Esophagus mucosa (tissue), 1 donor: ENCODE data around the gene CDH11. TPM values are rescaled to one million over a fixed set of nuclear protein-coding genes. Genes with fewer than 3 reads are reported as not detected.

Experiments used
- ATAC-seq: fragments of 200-7000 bp; cut with Tn5 transposase; one replicate; pipeline ENCODE4 v1.9.1; 2020
- total RNA-seq: library from RNA; stranded (reverse); gene quantifications from one replicate; pipeline ENCODE4 v1.2.4, GENCODE V29; 2023
- donor health status: DM: yes; HTN: yes; CAD: no.

CDH11 gene
- total RNA-seq, 1 donor from 2014 or later = 3.8 TPM

DNA sequence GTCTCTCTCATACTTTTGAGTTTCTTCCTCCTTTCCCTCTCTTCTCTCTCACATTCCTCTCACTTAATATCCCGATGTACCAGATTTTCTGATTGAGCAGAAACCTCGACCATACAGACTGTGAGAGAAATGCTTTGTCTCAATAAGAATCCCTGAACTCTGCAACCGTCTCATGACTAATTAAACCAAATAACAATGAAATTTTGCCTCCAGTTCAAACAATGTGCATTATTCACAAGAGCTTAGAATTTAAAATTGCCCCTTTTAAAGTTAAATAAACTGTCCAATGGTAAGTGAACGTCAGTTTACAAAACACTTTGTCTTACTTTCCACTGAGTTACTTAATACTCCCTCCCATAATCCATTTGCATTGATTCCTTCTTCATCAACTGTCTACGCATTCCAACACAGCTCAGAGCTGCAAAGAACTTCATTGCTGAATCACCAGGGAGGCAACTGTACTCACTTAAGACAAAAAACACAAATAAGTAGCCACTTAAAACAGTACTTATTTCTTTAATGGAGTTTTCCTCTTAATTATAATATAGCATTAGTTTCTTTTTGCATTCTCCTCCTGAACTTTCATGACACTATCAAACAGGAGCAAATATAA lies 4.9 kb downstream of the CDH11 start:
- no peak for ATAC-seq

DNA sequence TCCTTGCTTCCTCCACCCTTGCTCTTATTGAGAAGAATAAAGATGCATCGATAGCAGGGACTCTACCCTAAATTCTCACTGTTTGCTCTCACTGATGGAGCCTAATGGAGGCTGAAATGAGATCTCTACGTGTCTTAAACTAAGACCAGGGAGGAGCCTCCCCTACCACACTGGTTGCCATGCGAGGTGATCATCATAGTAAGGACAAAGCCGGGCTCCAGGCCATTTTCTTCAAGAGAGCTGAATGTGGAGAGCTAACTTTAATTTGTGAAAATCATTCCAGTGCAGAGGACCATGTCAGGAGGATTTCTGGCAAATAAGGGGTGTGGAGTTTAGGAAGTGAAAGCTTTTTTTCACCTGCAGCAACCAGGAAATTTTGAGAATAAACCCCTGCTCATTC lies 5.6 kb downstream of the CDH11 start:
- ATAC-seq = no peak

DNA sequence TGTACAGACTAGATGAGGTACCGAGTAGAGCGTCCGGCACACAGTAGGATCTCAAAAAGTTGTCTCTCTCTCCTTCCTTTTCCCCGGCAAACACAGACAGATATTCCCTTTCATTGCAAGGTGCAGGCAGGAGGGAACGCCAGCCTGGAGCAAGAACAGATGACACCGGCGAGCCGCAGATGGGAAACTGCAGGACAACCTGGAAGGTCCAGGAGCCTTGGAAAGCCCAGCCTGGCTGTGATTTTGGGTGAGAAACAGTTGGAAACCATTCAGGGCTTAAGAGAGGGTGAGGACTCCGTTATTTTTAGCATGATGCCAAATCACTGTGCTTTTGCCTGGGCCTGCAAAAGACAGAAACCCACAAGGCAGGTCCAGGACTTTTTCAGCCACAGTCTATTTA lies 7.3 kb downstream of the CDH11 start:
- ATAC-seq = no peak

DNA sequence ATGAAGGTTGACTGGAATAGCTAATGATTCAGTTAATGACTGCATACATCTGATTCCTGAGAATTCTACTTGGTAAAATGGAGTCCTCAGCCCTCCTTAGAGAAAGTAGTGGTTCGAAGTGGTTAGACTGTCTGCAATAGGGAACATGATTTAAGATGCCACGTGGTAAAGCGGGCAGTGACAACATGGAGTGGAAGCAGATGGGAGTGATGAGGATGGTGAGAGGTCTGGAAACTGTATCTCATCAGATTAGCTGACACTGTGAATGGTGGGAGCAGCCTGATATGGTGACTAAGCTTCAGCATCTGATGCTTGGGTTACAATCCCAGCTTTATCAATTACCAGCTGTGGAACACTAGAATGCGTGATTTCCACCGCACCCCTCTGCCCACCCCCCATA lies 8.4 kb downstream of the CDH11 start:
- ATAC-seq = no peak

- no peak for ATAC-seq
Measured at GRCh38 chr16:65111306-65111705, 10.6 kb downstream of the CDH11 start.

GRCh38 chr16:65106757-65107156 lies 15.1 kb downstream of the CDH11 start:
- ATAC-seq = no peak

DNA sequence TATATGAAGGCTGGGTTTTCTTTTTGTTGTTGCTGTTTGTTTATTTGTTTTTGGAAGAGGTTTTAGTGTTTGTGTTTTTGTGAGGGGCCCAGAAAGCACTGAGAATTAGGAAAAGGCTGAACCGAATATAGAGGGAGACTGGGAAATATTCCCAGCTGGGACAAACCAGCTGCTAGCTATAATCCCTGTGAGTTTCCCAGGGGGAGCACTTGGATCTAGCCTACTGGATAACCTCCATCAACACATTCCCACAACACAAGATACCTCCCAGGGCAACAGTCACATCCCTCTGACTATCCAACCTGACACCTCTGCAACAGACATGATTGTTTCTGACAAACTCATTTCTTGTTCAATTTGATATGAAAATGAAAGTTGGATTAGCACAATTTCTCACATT lies 16.7 kb downstream of the CDH11 start:
- no peak for ATAC-seq

- ATAC-seq = no peak
Measured at GRCh38 chr16:65104471-65104870, 17.4 kb downstream of the CDH11 start.

DNA sequence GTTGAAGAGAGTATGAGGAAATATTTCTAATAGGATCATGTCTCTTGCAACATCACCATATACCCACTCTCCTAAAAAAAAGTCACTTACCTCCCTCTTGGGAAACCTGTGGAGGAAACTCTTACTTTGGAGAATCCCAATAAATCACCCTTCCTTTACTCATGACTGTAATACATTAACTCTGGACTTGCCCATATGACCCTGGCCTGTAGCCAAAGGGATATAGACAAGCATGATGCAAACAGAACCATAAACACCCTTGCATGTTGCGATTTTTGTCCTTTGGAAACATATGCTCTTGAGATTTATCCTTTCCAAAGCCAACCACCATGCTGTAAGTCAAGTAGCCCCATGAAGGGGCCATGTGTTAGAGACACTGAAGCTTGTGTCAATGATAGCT lies 19.5 kb downstream of the CDH11 start:
- no peak for ATAC-seq

- ATAC-seq = no peak
Measured at GRCh38 chr16:65101009-65101408, 20.9 kb downstream of the CDH11 start.

GRCh38 chr16:65099607-65100006 lies 22.3 kb downstream of the CDH11 start:
- ATAC-seq = no peak

GRCh38 chr16:65098916-65099315 lies 22.9 kb downstream of the CDH11 start:
- no peak for ATAC-seq

GRCh38 chr16:65097296-65097695 lies 24.6 kb downstream of the CDH11 start:
- ATAC-seq = no peak

DNA sequence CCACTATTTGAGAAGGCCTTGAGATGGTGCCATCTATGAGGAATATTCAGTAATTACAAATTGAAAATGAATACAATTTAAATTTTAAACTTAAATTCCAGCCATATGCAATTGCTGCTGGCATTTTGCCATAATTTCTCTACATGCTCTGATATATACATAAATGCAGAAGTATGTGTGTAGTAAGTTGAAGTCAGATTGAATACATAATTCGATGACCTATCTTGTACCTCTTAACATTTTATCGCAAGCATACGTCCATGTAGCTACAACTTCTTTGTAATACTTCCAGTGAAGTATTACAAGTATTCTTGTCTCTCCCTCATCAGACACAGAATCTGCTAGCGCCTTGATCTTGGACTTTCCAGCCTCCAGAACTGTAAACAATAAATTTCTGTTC lies 26.0 kb downstream of the CDH11 start:
- ATAC-seq = no peak

GRCh38 chr16:65095090-65095728 lies 26.7 kb downstream of the CDH11 start:
- no peak for ATAC-seq

- ATAC-seq = no peak
Measured at GRCh38 chr16:65094009-65094408, 27.9 kb downstream of the CDH11 start.

DNA sequence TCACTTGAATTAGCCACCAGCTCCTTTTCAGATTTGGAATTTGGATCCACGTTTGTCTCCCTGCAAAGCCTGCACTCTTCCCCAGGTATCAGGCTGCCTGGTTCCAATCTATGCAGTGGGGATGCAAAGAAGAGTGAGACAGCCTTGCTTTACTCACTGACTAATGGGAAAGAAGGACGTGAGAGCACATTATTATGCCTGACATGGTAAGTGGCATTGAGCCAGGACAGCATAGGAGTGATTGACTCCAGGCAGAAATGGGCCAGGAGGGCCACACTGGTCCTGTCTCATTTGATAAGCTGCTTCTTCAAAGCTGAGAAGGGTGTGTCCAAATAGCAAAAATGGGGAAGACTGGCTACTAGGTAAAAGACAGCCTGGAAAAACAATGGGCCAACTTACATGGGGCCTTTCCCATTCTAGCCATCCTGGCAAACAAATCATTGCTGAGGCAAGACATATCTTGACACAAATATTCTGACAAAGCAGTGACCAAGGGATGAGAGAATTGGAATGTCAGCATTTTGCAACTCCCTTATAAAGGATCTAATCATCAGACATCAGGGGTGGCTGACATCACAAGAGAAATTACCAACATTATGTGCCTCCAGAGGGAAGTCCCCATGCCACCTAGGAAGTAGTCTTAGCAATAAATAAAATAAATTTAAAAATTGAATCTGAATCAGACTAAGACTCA lies 38.6 kb downstream of the CDH11 start:
- ATAC-seq = no peak

GRCh38 chr16:65079549-65079948 lies 42.3 kb downstream of the CDH11 start:
- ATAC-seq = no peak

DNA sequence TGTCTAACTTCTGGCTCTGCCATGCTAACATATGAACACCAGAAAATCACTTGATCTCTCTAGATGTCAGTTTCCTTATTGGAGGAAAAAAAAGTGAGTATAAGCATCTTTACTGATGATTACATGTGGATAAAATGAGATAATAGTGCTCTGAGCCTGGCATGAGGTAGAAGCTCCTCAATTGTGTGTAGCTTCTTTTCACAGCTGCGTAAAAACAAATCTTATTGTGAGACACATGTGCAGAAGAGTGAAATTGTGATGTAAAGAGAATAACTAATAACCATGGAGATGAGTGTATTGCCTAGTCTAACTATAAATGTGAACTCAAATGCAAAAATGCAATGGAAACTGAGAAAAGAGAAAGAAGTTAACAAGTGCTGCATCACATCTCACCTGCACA lies 44.7 kb downstream of the CDH11 start:
- ATAC-seq = no peak

GRCh38 chr16:65075877-65076276 lies 46.0 kb downstream of the CDH11 start:
- ATAC-seq = no peak

GRCh38 chr16:65071433-65072311 lies 50.2 kb downstream of the CDH11 start:
- ATAC-seq = no peak

- peak; percentile 70 for ATAC-seq
Measured at GRCh38 chr16:65070831-65071432, 50.9 kb downstream of the CDH11 start.

DNA sequence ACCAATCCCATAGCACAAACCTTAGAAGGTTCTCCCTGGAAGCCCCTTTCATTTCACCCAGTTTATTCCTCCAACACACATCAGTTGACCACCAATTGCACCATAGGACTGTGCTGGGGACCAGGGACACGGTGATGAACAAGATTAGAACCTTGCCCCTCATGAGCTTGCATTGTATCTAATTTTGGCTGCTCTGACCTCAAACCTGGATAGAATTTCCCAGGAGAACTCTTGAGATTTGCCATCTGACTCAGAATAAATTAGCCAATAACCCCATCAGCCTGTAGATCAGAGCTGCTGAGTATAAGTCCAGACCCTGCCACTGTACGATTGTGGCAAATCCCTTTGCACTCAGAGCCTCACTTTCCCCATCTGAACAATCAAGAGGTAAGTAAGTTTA lies 52.1 kb downstream of the CDH11 start:
- ATAC-seq = no peak
